HCT116 (cell line): Measurements from ENCODE around the gene EGLN3. TPM values are rescaled to one million over a fixed set of nuclear protein-coding genes. Genes with fewer than 3 reads are reported as not detected.

Source experiments
- ATAC-seq: fragments of 200-7000 bp; cut with Tn5 transposase; 2 replicates; pipeline ENCODE4 v1.9.1; 2020; ENCODE audit warnings: mild to moderate bottlenecking, moderate library complexity
- BruUV-seq: library from RNA; stranded (reverse); fragments of 400-500 nt; replicated peaks from 2 replicates; lab custom pipeline; 2021; lab: Mats Ljungman, UMichigan
- CTCF ChIA-PET: fragments of 300-600 bp; sonication (Branson Sonifier 250); formaldehyde crosslinking; loops from one replicate; lab custom pipeline; 2021; ENCODE audit warnings: antibody characterized with exemption; lab: Charles Lee
- POLR2A ChIA-PET: fragments of 300-600, 350-600 bp; sonication (Branson Sonifier 250); formaldehyde crosslinking; loops from one replicate; lab custom pipeline; 2021; ENCODE audit warnings: antibody characterized with exemption; lab: Charles Lee
- RAD21 ChIA-PET, 2 experiments: fragments of 300-600 bp; sonication (Branson Sonifier 250); formaldehyde crosslinking; loops; one replicate each; lab custom pipeline; 2023; ENCODE audit warnings: low total read pairs in 2 of 2; ENCODE audit not compliant: uncharacterized antibody in 2 of 2, unreplicated experiment in 2 of 2, low non-redundant PET in 1 of 2; lab: Charles Lee
- DNase-seq: peaks from one replicate; pipeline ENCODE4 v3.0.0-alpha.2; 2010; ENCODE audit warnings: low read depth, low spot score
- H2AFZ ChIP-seq: fragments of 200-600 bp; shearing (Covaris generic), sonication (generic); 2 replicates; pipeline ENCODE4 v1.6.1; 2017; ENCODE audit warnings: low read depth, mixed run types, mixed read lengths, antibody characterized with exemption, low read length; ENCODE audit not compliant: poor library complexity, severe bottlenecking
- H3K27ac ChIP-seq: 2 replicates; pipeline ENCODE4 v1.5.1; 2012; ENCODE audit warnings: low read depth, low read length
- H3K27me3 ChIP-seq: fragments of 200-600 bp; sonication (generic); 2 replicates; pipeline ENCODE4 v1.6.1; 2016; ENCODE audit warnings: mixed run types, low read length, mixed read lengths; ENCODE audit not compliant: insufficient read depth
- H3K36me3 ChIP-seq, 2 experiments: fragments of 200-500 bp in 1 of 2; fragments of 200-600 bp in 1 of 2; sonication (Bioruptor generic) in 1 of 2; sonication (generic) in 1 of 2; 2 replicates each; pipeline versions ENCODE4 v1.5.1 to v1.6.1; 2014 to 2016; ENCODE audit warnings: low read length in 2 of 2, inconsistent platforms in 1 of 2, mixed read lengths in 1 of 2, mixed run types in 1 of 2; ENCODE audit not compliant: insufficient read depth in 2 of 2, control insufficient read depth in 1 of 2
- H3K4me1 ChIP-seq, 2 experiments: fragments of 200-600 bp in 1 of 2; sonication (generic) in 1 of 2; 2 replicates each; pipeline versions ENCODE4 v1.5.1 to v1.6.1; 2012 to 2017; ENCODE audit warnings: low read length in 2 of 2, inconsistent platforms in 1 of 2, mild to moderate bottlenecking in 1 of 2, mixed read lengths in 1 of 2, mixed run types in 1 of 2, moderate library complexity in 1 of 2; ENCODE audit not compliant: insufficient read depth in 2 of 2, control insufficient read depth in 1 of 2
- H3K4me2 ChIP-seq: fragments of 200-600 bp; sonication (generic); 2 replicates; pipeline ENCODE4 v1.6.1; 2017; ENCODE audit warnings: mixed run types, low read length, mixed read lengths
- H3K4me3 ChIP-seq, 2 experiments: fragments of 200-600 bp in 1 of 2; sonication (generic) in 1 of 2; replicated peaks in 1 of 2; 2 replicates each; pipeline ENCODE4 v1.5.1; 2011 to 2016; ENCODE audit warnings: low read length in 2 of 2, control low read depth in 1 of 2, low read depth in 1 of 2, mild to moderate bottlenecking in 1 of 2, mixed read lengths in 1 of 2, mixed run types in 1 of 2
- H3K79me2 ChIP-seq: fragments of 200-600 bp; sonication (generic); 2 replicates; pipeline ENCODE4 v1.6.1; 2017; ENCODE audit warnings: mild to moderate bottlenecking, mixed run types, low read length, moderate library complexity, mixed read lengths; ENCODE audit not compliant: insufficient read depth
- H3K9ac ChIP-seq: fragments of 200-600 bp; sonication (generic); 2 replicates; pipeline ENCODE4 v1.6.1; 2016; ENCODE audit warnings: low read length, mixed read lengths
- H3K9me2 ChIP-seq: fragments of 200-600 bp; sonication (generic), shearing (Covaris generic); 2 replicates; pipeline ENCODE4 v1.6.1; 2017; ENCODE audit warnings: mixed run types, mild to moderate bottlenecking, moderate library complexity; ENCODE audit not compliant: insufficient read depth
- H3K9me3 ChIP-seq, 2 experiments: fragments of 200-500 bp in 1 of 2; fragments of 200-600 bp in 1 of 2; sonication (Bioruptor generic) in 1 of 2; sonication (generic) in 1 of 2; 2 replicates each; pipeline ENCODE4 v1.6.1; 2014 to 2017; ENCODE audit warnings: low read length in 2 of 2, mixed read lengths in 2 of 2, inconsistent platforms in 1 of 2, low read depth in 1 of 2, mild to moderate bottlenecking in 1 of 2, mixed run types in 1 of 2, moderate library complexity in 1 of 2; ENCODE audit not compliant: control insufficient read depth in 1 of 2, insufficient read depth in 1 of 2
- H4K20me1 ChIP-seq: fragments of 200-600 bp; sonication (generic), shearing (Covaris generic); 2 replicates; pipeline ENCODE4 v1.6.1; 2017; ENCODE audit warnings: mixed run types, mild to moderate bottlenecking, moderate library complexity; ENCODE audit not compliant: insufficient read depth
- CBX3 ChIP-seq: IDR thresholded peaks from 2 replicates; pipeline ENCODE4 v1.6.1; 2012; ENCODE audit warnings: low read depth
- EGR1 ChIP-seq: IDR thresholded peaks from 2 replicates; pipeline ENCODE4 v1.6.1; 2012; ENCODE audit warnings: low read depth
- ELF1 ChIP-seq: IDR thresholded peaks from 2 replicates; pipeline ENCODE4 v1.6.1; 2012; ENCODE audit warnings: low read depth, borderline replicate concordance
- EZH2 ChIP-seq: fragments of 200-600 bp; sonication (generic); IDR thresholded peaks from 2 replicates; pipeline ENCODE4 v1.6.1; 2017; ENCODE audit warnings: antibody characterized with exemption, mixed run types
- EZH2phosphoT487 ChIP-seq: fragments of 200-600 bp; IDR thresholded peaks from 2 replicates; pipeline ENCODE4 v1.6.1; 2018; ENCODE audit warnings: antibody characterized with exemption, borderline replicate concordance
- FOSL1 ChIP-seq: IDR thresholded peaks from 2 replicates; pipeline ENCODE4 v1.6.1; 2012; ENCODE audit warnings: low read depth
- SIN3A ChIP-seq: IDR thresholded peaks from 2 replicates; pipeline ENCODE4 v1.6.1; 2012; ENCODE audit warnings: low read depth
- ZNF274 ChIP-seq: fragments of 200-500 bp; sonication (Bioruptor generic); IDR thresholded peaks from 2 replicates; pipeline ENCODE4 v1.6.1; 2014; ENCODE audit warnings: mild to moderate bottlenecking, low read depth, low read length, inconsistent platforms
- intact Hi-C: fragments of 100-400 bp; cut with micrococcal nuclease; formaldehyde crosslinking; loops from 2 replicates; pipeline ENCODE4 v1.10.0; 2022
- total RNA-seq: library from RNA; stranded (reverse); gene quantifications from one replicate; pipeline ENCODE4 v1.2.1, GENCODE V29; 2021; ENCODE audit not compliant: unreplicated experiment
- TF ChIP-seq, protein P1 (sequence below): IDR thresholded peaks from 2 replicates; pipeline ENCODE4 v1.6.1; 2012
- TF ChIP-seq, protein P2 (sequence below): IDR thresholded peaks from 2 replicates; pipeline ENCODE4 v1.6.1; 2012; ENCODE audit warnings: low read depth
- TF ChIP-seq, protein P3 (sequence below), 3 experiments: fragments of 200-600 bp in 1 of 3; sonication (generic) in 1 of 3; IDR thresholded peaks in 2 of 3; conservative IDR thresholded peaks in 1 of 3; 2 replicates each; pipeline ENCODE4 v1.5.1; 2012 to 2017; ENCODE audit warnings: low read depth in 2 of 3, low read length in 2 of 3, antibody characterized with exemption in 1 of 3, borderline replicate concordance in 1 of 3, control low read depth in 1 of 3, mild to moderate bottlenecking in 1 of 3, mixed read lengths in 1 of 3, mixed run types in 1 of 3, moderate library complexity in 1 of 3; ENCODE audit not compliant: insufficient read depth in 1 of 3

Gene EGLN3
- total RNA-seq, 1 experiment from 2014 or later, result 13.6 TPM

DNA sequence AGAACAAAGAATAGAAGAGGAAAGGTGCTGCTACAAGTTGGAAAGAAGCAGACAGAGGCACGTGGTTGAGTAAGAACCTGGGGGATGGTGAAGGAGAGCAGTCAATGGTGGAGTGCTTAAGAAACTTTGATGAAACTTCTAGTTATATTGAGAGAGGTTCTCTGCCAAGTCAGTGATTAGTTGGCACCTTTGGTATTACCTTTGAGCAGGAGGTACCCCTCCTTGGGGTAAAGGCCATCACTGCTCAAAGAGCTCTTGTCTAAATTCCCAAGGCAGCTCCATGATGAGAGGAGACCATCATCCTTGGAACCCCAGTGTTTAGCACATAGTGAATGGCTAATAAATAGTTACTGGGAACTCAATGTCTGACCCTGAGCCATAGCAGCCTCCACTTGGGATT lies 1.7 kb upstream of the EGLN3 start:
- DNase-seq, result no peak
- no peaks in the 10 kb centered on the region for H3K36me3 ChIP-seq
- intact Hi-C loops, result loop anchor here (5.0 kb wide), 1 partner anchor 130 kb away; no protein-coding TSS in a partner anchor
- no peak overlapping the region for H3K4me2 ChIP-seq
- POLR2A ChIA-PET, result no interaction called here
- no peak overlapping the region for H3K9ac ChIP-seq
- BruUV-seq, result no TSS peak
- H4K20me1 ChIP-seq, result no peaks in the 10 kb centered on the region
- no peak for ATAC-seq
- TF ChIP-seq, protein P1, sequence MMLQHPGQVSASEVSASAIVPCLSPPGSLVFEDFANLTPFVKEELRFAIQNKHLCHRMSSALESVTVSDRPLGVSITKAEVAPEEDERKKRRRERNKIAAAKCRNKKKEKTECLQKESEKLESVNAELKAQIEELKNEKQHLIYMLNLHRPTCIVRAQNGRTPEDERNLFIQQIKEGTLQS, result no peak
- TF ChIP-seq ELF1, result no peak
- no peak for TF ChIP-seq EGR1
- TF ChIP-seq, protein P2, sequence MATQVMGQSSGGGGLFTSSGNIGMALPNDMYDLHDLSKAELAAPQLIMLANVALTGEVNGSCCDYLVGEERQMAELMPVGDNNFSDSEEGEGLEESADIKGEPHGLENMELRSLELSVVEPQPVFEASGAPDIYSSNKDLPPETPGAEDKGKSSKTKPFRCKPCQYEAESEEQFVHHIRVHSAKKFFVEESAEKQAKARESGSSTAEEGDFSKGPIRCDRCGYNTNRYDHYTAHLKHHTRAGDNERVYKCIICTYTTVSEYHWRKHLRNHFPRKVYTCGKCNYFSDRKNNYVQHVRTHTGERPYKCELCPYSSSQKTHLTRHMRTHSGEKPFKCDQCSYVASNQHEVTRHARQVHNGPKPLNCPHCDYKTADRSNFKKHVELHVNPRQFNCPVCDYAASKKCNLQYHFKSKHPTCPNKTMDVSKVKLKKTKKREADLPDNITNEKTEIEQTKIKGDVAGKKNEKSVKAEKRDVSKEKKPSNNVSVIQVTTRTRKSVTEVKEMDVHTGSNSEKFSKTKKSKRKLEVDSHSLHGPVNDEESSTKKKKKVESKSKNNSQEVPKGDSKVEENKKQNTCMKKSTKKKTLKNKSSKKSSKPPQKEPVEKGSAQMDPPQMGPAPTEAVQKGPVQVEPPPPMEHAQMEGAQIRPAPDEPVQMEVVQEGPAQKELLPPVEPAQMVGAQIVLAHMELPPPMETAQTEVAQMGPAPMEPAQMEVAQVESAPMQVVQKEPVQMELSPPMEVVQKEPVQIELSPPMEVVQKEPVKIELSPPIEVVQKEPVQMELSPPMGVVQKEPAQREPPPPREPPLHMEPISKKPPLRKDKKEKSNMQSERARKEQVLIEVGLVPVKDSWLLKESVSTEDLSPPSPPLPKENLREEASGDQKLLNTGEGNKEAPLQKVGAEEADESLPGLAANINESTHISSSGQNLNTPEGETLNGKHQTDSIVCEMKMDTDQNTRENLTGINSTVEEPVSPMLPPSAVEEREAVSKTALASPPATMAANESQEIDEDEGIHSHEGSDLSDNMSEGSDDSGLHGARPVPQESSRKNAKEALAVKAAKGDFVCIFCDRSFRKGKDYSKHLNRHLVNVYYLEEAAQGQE, result no peak
- TF ChIP-seq ZNF274, result no peak
- TF ChIP-seq FOSL1, result no peak
- TF ChIP-seq CBX3, result no peak
- TF ChIP-seq SIN3A, result no peak
- TF ChIP-seq, protein P3, sequence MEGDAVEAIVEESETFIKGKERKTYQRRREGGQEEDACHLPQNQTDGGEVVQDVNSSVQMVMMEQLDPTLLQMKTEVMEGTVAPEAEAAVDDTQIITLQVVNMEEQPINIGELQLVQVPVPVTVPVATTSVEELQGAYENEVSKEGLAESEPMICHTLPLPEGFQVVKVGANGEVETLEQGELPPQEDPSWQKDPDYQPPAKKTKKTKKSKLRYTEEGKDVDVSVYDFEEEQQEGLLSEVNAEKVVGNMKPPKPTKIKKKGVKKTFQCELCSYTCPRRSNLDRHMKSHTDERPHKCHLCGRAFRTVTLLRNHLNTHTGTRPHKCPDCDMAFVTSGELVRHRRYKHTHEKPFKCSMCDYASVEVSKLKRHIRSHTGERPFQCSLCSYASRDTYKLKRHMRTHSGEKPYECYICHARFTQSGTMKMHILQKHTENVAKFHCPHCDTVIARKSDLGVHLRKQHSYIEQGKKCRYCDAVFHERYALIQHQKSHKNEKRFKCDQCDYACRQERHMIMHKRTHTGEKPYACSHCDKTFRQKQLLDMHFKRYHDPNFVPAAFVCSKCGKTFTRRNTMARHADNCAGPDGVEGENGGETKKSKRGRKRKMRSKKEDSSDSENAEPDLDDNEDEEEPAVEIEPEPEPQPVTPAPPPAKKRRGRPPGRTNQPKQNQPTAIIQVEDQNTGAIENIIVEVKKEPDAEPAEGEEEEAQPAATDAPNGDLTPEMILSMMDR (IDR thresholded peaks at IDR 0.05 in 2 of 3, conservative IDR thresholded peaks at IDR 0.05 in 1 of 3; ENCODE audit: borderline replicate concordance in 1 of 3, insufficient read depth in 1 of 3, low read depth in 2 of 3, low read length in 2 of 3), result no peak
- no peak for TF ChIP-seq EZH2phosphoT487
- TF ChIP-seq EZH2, result no peak
- RAD21 ChIA-PET, result no interaction called here
- no peaks in the 10 kb centered on the region for H3K9me3 ChIP-seq
- CTCF ChIA-PET, result no interaction called here
- peaks cover 9 to 28% of the 10 kb centered on the region in 2 experiments for H3K4me1 ChIP-seq
- H3K9me2 ChIP-seq, result no peaks in the 10 kb centered on the region
- peaks cover 8% of the 10 kb centered on the region; the same call in 1 of the 2 replicates for H3K79me2 ChIP-seq
- H3K4me3 ChIP-seq, result no peak overlapping the region
- no peak overlapping the region for H3K27ac ChIP-seq
- H2AFZ ChIP-seq, result no peak overlapping the region
- no peaks in the 10 kb centered on the region for H3K27me3 ChIP-seq
